Heart left ventricle (tissue), 16 donors: ENCODE data around the gene PAN2. TPM values are rescaled to one million over a fixed set of nuclear protein-coding genes. Genes with fewer than 3 reads are reported as not detected.
"Not testable (repeated sequence)": the region's sequence is repeated elsewhere in the genome, so short reads cannot be mapped to it uniquely, and the experiment has no call there.

ENCODE experiments used
- ATAC-seq, 4 donors: fragments of 200-7000 bp; cut with Tn5 transposase; one replicate each; pipeline ENCODE4 v1.9.1; 2020 to 2022; ENCODE audit warnings: moderate library complexity in 4 of 4, mild to moderate bottlenecking in 3 of 4, moderate number of reproducible peaks in 1 of 4
- DNase-seq, 5 donors: peaks; one replicate each; pipeline ENCODE4 v3.0.0-alpha.2; 2020
- H3K27ac ChIP-seq, 12 donors: fragments of 200-600 bp; sonication (generic) in 4 of 12; one replicate each; pipeline versions ENCODE4 v1.5.0 to v1.8.0; 2016 to 2022; ENCODE audit warnings: mild to moderate bottlenecking in 2 of 12
- H3K27me3 ChIP-seq, 9 donors: fragments of 200-600 bp; sonication (generic) in 2 of 9; one replicate each; pipeline versions ENCODE4 v1.5.1 to v1.8.0; 2016 to 2022; ENCODE audit warnings: mild to moderate bottlenecking in 3 of 9
- H3K36me3 ChIP-seq, 9 donors: fragments of 200-600 bp; sonication (generic) in 2 of 9; one replicate each; pipeline versions ENCODE4 v1.5.0 to v1.8.0; 2018 to 2022; ENCODE audit warnings: mild to moderate bottlenecking in 2 of 9
- H3K4me1 ChIP-seq, 12 donors: fragments of 200-600 bp; sonication (generic) in 4 of 12; one replicate each; pipeline versions ENCODE4 v1.5.0 to v1.8.0; 2016 to 2022; ENCODE audit warnings: mild to moderate bottlenecking in 3 of 12
- H3K4me3 ChIP-seq, 12 donors: fragments of 200-600 bp; sonication (generic) in 4 of 12; one replicate each; pipeline versions ENCODE4 v1.5.0 to v1.8.0; 2017 to 2022; ENCODE audit warnings: mild to moderate bottlenecking in 9 of 12, moderate library complexity in 4 of 12
- H3K9me3 ChIP-seq, 12 donors: fragments of 200-600 bp; sonication (generic) in 4 of 12; one replicate each; pipeline versions ENCODE4 v1.5.0 to v1.8.0; 2016 to 2022; ENCODE audit warnings: mild to moderate bottlenecking in 1 of 12
- POLR2A ChIP-seq, 2 donors: fragments of 450-650 bp; IDR thresholded peaks; one replicate each; pipeline ENCODE4 v1.6.1; 2017; ENCODE audit warnings: antibody characterized with exemption in 2 of 2, mild to moderate bottlenecking in 2 of 2, moderate library complexity in 2 of 2
- WGBS, 4 donors: extraction: QIAGEN DNeasy Blood & Tissue Kit in 2 of 4; methylation state at CpG; one replicate each; pipeline versions ENCODE4 v1.1.5 to v1.1.7; 2013 to 2018; 5-methylcytosine and 5-hydroxymethylcytosine counted together
- intact Hi-C, 10 donors: fragments of 100-400 bp; cut with DNase I; formaldehyde crosslinking; loops; one replicate each; pipeline versions ENCODE4 v1.11.1 to v1.14.2; 2022
- polyA plus RNA-seq, 2 donors: library from polyadenylated mRNA; stranded (reverse); fragments of 200-250 nt; gene quantifications; one replicate each; pipeline ENCODE4 v1.2.3, GENCODE V29; 2013
- total RNA-seq, 9 donors: library from RNA; depleted of rRNA in 2 of 9; stranded (reverse); fragments of >200 nt in 2 of 9; fragmentation: NEBNext Ultra II Directional in 3 of 9; extraction: Animal tissue kit (Norgen Biotek cat#: 25700) in 3 of 9; gene quantifications; one replicate each; pipeline versions ENCODE4 v1.1.0 to v1.2.4, GENCODE V29; 2016 to 2023
- TF ChIP-seq, protein P1 (sequence below), 12 donors: fragments of 200-600 bp; sonication (generic) in 4 of 12; IDR thresholded peaks; one replicate each; pipeline versions ENCODE4 v1.5.0 to v1.8.0; 2018 to 2022; ENCODE audit warnings: antibody characterized with exemption in 12 of 12, mild to moderate bottlenecking in 5 of 12
- donor health status: ischemic (EF 13 %, LVEDD 7.1; RV severe dilation, severe dysfunction).
- donor health status: healthy with polysubstance abuse.
- donor health status: DM: no; HTN: yes; CAD: no.
- donor health status: DM: no; HTN: no; CAD: no.
- donor health status: ischemic (EF 25% LVEDD 6.9; RV normal size, moderate dysfunction).
- donor health status: ischemic (EF 25% LVEDD 5.7; RV mildly dilated, moderate dysfunction).
- donor health status: healthy.
- donor health status: DM: yes; HTN: yes; CAD: no.
- donor health status: ischemic (EF 35%, LVEDD 5.7; RV mildly dilated, moderate dysfunction).
- donor health status: nonischemic (EF 11% LVEDD 7.7; RV severe dilation, severe dysfunction).
- donor health status: DM: yes; HTN: yes; CAD: no.
- donor health status: PGD.
- donor health status: ischemic (EF 29% LVEDD 5.4; RV normal size, mild dysfunction).
- donor health status: nonischemic (EF 23%, LVEDD 6.1; RV moderate dilation, normal function).

The PAN2 gene
- total and polyA plus RNA-seq, 11 donors = 12.3 to 44.7 (median 38.2) TPM

DNA sequence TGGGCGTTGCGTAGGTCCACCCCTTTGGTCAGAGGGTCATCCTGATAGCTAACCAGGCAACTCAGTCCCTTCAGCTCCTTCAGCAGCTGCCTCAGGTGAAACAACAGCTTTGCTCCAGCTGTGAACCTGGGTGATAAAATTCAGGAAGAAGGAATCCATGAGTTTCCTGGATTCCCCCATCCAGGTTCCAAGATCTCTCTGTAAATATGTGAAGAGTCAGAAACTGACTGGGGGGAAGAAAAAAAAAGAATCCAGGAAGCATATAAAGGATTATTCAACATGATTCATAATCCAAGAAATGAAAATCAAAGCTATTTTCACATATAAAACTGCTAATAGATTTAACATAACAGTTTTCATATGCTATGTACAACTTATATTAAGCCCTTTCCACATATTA is 17.5 kb upstream of the PAN2 start:
- H3K27me3 ChIP-seq = no peaks in the 10 kb centered on the region
- no peak overlapping the region for H3K27ac ChIP-seq
- intact Hi-C loops = no loop called here
- H3K4me1 ChIP-seq = peaks cover 0 to 3% (median 0%) of the 10 kb centered on the region in 12 donors
- TF ChIP-seq, protein P1, sequence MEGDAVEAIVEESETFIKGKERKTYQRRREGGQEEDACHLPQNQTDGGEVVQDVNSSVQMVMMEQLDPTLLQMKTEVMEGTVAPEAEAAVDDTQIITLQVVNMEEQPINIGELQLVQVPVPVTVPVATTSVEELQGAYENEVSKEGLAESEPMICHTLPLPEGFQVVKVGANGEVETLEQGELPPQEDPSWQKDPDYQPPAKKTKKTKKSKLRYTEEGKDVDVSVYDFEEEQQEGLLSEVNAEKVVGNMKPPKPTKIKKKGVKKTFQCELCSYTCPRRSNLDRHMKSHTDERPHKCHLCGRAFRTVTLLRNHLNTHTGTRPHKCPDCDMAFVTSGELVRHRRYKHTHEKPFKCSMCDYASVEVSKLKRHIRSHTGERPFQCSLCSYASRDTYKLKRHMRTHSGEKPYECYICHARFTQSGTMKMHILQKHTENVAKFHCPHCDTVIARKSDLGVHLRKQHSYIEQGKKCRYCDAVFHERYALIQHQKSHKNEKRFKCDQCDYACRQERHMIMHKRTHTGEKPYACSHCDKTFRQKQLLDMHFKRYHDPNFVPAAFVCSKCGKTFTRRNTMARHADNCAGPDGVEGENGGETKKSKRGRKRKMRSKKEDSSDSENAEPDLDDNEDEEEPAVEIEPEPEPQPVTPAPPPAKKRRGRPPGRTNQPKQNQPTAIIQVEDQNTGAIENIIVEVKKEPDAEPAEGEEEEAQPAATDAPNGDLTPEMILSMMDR (IDR thresholded peaks at IDR 0.05) = no peak
- no peak for TF ChIP-seq POLR2A (IDR thresholded peaks at IDR 0.05)
- no peak for DNase-seq
- no peak for ATAC-seq
- H3K36me3 ChIP-seq = peaks cover 7 to 100% (median 100%) of the 10 kb centered on the region in 9 donors
- no peaks in the 10 kb centered on the region for H3K9me3 ChIP-seq
- H3K4me3 ChIP-seq = no peak overlapping the region
- 94 to 100% (median 96%) methylated on average over 2 of the region's 2 CpGs for WGBS, 4 donors

DNA sequence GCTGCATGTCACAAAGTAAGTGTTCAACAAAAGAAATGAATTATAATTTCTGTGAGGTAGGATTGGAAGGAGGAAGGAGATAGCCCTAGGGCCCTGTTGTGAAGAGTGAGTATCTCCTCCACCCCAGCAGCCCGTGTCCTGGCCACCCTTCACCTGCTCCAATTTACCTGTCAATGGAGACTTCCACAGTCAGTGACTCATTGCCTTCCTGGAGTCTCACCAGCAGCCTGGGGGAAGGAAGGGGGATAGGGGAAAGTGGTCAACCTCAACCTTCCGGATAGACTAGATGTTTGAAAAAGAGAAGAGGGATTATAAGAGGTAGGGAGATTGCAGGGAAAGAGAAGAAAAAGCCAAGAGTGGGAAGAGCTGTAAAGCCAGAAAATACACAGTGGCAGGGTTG is 16.9 kb upstream of the PAN2 start:
- Histone ChIP-seq H3K4me3 (no peak overlapping the region), H3K9me3 (no peaks in the 10 kb centered on the region), H3K27me3 (no peaks in the 10 kb centered on the region), H3K36me3 (peaks cover 7 to 100% (median 100%) of the 10 kb centered on the region in 9 donors), H3K4me1 (no peaks in the 10 kb centered on the region), H3K27ac (no peak overlapping the region)
- ATAC-seq = no peak
- intact Hi-C loops = no loop called here
- 85 to 95% (median 90%) methylated on average over 2 of the region's 2 CpGs for WGBS, 4 donors
- no peak for TF ChIP-seq POLR2A (IDR thresholded peaks at IDR 0.05)
- TF ChIP-seq, protein P1 (IDR thresholded peaks at IDR 0.05) = no peak
- DNase-seq = no peak

DNA sequence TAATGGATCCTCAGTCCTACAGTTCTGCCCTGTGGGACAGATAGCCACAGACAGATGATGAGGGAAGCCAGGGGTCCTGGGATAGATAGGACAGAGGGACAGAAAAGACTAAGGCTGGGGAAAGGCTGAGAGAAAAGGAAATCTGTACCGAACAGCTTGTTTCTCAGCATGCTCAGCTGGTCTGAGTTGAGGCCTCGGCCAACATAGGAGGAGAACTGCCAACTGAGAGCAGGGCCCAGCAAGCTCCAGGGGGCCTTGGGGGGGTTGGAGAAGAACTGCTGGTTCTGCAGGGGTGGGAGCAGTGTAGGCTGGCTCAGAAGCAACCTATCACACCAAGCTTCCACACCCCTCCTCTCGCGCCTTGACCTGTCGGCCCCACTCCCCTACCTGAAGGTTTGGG is 15.0 kb upstream of the PAN2 start:
- TF ChIP-seq POLR2A (IDR thresholded peaks at IDR 0.05) = no peak
- intact Hi-C loops = no loop called here
- H3K36me3 ChIP-seq = peaks cover 2 to 100% (median 100%) of the 10 kb centered on the region in 9 donors
- no peaks in the 10 kb centered on the region for H3K4me1 ChIP-seq
- H3K4me3 ChIP-seq = no peak overlapping the region
- 92 to 100% (median 96%) methylated on average over 5 of the region's 5 CpGs for WGBS, 4 donors
- no peak overlapping the region for H3K27ac ChIP-seq
- ATAC-seq = no peak
- no peaks in the 10 kb centered on the region for H3K27me3 ChIP-seq
- no peak for DNase-seq
- no peaks in the 10 kb centered on the region for H3K9me3 ChIP-seq

DNA sequence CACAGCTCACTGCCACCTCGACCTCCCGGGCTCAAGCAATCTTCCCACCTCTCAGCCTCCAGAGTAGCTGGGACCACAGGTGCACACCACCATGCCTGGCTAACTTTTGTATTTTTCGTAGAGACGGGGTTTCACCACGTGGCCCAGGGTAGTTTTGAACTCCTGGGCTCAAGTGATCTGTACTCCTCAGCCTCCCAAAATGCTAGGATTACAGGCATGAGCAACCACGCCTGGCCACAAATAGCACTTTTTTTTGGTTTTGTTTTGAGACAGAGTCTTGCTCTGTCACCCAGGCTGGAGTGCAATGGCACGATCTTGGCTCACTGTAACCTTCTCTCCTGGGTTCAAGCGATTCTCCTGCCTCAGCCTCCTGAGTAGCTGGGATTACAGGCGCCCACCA is 13.5 kb upstream of the PAN2 start:
- intact Hi-C loops, ATAC-seq: not testable (repeated sequence)

DNA sequence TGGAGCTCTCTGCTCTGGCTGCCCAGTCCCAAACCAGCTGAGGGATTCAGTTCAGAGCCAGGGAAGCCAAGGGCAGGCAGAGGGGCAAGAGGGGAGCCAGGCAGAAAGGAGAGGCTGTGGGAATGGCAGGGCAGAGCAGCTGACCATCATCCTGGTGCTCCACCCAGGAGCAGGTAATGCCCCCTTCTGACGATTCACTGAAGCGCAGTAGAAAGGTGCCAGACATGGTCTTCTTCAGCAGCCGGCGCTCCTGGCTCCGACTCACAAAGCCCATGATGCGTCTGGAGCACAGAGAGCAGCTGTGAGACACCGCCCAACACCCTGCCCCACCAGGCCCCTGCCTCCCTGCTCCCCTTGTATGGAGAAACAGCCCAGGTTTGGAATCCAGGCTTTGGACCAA is 12.9 kb upstream of the PAN2 start:
- intact Hi-C loops = no loop called here
- ATAC-seq = peak in 2 of 4 donors; percentile 15 to 39
- WGBS, 4 donors = 66 to 87% (median 82%) methylated on average over 6 to 7 of the region's 7 CpGs
- no peaks in the 10 kb centered on the region for H3K27me3 ChIP-seq
- TF ChIP-seq POLR2A (IDR thresholded peaks at IDR 0.05) = no peak
- TF ChIP-seq, protein P1 (IDR thresholded peaks at IDR 0.05) = peak in 1 of 12 donors; percentile 9
- peaks cover 2 to 100% (median 99%) of the 10 kb centered on the region in 9 donors for H3K36me3 ChIP-seq
- H3K4me1 ChIP-seq = no peaks in the 10 kb centered on the region
- no peak overlapping the region for H3K4me3 ChIP-seq
- no peaks in the 10 kb centered on the region for H3K9me3 ChIP-seq
- H3K27ac ChIP-seq = no peak overlapping the region
- no peak for DNase-seq

More for the DNA sequence above, 13.5 kb upstream of the PAN2 start:
- not testable (repeated sequence) for H3K4me3 ChIP-seq, H3K27me3 ChIP-seq, H3K27ac ChIP-seq, H3K4me1 ChIP-seq, DNase-seq, H3K9me3 ChIP-seq
- 89 to 97% (median 92%) methylated on average over 9 of the region's 9 CpGs for WGBS, 4 donors
- H3K36me3 ChIP-seq = peaks cover 2 to 100% (median 100%) of the 10 kb centered on the region in 9 donors

DNA sequence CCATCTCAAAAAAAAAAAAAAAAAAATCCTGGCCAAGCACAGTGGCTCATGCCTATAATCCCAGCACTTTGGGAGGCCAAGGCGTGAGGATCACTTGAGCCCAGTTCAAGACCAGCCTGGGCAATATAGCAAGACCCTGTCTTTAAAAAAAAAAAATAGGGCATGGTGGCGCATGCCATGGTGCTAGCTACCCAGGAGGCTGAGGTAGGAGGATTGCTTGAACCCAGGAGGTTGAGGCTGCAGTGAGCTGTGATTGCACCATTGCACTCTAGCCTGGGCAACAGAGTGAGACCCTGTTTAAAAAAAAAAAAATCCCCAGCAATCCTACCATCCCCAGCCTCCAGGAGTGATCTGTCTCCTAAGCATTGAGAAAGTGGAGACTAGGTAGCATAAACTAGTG is 8.5 kb upstream of the PAN2 start:
- H3K36me3 ChIP-seq = peaks cover 0 to 64% (median 58%) of the 10 kb centered on the region in 9 donors
- DNase-seq, H3K9me3 ChIP-seq, intact Hi-C loops, H3K27ac ChIP-seq, H3K27me3 ChIP-seq, H3K4me3 ChIP-seq, ATAC-seq: not testable (repeated sequence)
- 96 to 100% (median 99%) methylated on average over 2 of the region's 2 CpGs for WGBS, 4 donors
- H3K4me1 ChIP-seq = peaks cover 0 to 22% (median 0%) of the 10 kb centered on the region in 12 donors
